BLaER1 treated with 17β-estradiol and CSF1 and Interleukin-3, amounts not matched to agents 10 nM and 100 nM (cell line): Measurements from ENCODE around the gene GIT1.

Source experiments
- H3K27ac ChIP-seq, 11 experiments: shearing (Covaris generic); formaldehyde crosslinking; 2 replicates each; pipeline ENCODE4 v1.8.1; 2022
- H3K27me3 ChIP-seq, 11 experiments: shearing (Covaris generic); formaldehyde crosslinking; 2 replicates each; pipeline ENCODE4 v1.8.1; 2022
- H3K36me3 ChIP-seq, 11 experiments: shearing (Covaris generic); formaldehyde crosslinking; 2 replicates each; pipeline ENCODE4 v1.8.1; 2022
- H3K4me1 ChIP-seq, 10 experiments: shearing (Covaris generic); formaldehyde crosslinking; 2 replicates each; pipeline ENCODE4 v1.8.1; 2022
- H3K4me2 ChIP-seq, 11 experiments: shearing (Covaris generic); formaldehyde crosslinking; 2 replicates each; pipeline ENCODE4 v1.8.1; 2022
- H3K4me3 ChIP-seq, 10 experiments: shearing (Covaris generic); formaldehyde crosslinking; 2 replicates each; pipeline ENCODE4 v1.8.1; 2022
- H3K9ac ChIP-seq, 11 experiments: shearing (Covaris generic); formaldehyde crosslinking; 2 replicates each; pipeline ENCODE4 v1.8.1; 2022
- H3K9me3 ChIP-seq, 11 experiments: shearing (Covaris generic); formaldehyde crosslinking; replicated peaks in 1 of 11; 2 replicates each; pipeline ENCODE4 v1.8.1; 2022
- H4K20me1 ChIP-seq, 11 experiments: shearing (Covaris generic); formaldehyde crosslinking; 2 replicates each; pipeline ENCODE4 v1.8.1; 2022
- Cebpa-rat ChIP-seq, 11 experiments: shearing (Covaris generic); IDR thresholded peaks; 2 replicates each; pipeline ENCODE4 v1.8.1; 2022

Gene GIT1

DNA sequence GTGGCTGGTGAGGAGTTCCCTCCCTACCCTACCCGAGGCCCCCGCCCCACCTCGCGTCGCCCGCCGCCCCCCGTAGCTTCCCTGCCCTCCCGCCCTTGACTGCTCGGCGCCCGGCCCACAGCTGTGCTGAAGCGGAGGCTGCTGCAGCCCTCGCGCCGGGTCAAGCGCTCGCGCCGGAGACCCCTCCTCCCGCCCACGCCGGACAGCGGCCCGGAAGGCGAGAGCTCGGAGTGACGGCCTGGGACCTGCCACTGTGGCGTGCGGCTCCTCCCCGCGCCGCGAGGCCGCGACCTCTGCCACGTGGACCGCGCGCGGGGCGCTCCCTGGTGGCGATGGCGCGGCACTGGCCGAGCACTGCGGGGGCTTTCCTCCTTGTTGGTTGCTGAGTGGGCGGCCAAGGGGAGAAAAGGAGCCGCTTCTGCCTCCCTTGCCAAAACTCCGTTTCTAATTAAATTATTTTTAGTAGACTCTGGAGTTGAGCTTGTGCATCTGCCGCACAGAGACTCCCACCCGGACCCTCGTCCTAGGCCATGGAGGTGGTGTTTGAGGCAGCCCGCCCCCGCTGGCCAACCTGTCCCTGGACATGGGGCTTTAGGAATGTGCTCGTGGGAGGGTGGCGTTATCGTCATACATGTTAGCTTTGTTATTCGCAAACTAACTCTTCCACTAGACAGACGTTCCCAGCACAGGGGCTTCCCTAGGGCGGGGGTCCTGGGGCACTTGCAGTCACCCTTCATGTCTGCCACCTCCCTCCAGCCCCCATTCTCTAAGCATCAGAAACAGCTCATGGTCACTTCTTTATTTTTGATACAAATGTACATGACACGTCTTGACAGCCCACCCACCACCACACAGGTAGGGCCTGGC lies 16.5 kb downstream of the GIT1 start:
- H4K20me1 ChIP-seq: peaks cover 58 to 87% (median 76%) of the 10 kb centered on the region in 11 experiments; a peak in 21 of 22 replicates
- no peaks in the 10 kb centered on the region for H3K27me3 ChIP-seq
- H3K4me1 ChIP-seq: peaks cover 47 to 79% (median 75%) of the 10 kb centered on the region in 10 experiments
- H3K4me3 ChIP-seq: peak overlapping the region in 2 of 10 experiments; percentile 9 to 26; a peak in 1 of 20 replicates
- peaks cover 49 to 71% (median 57%) of the 10 kb centered on the region in 11 experiments for H3K36me3 ChIP-seq
- no peak for TF ChIP-seq Cebpa-rat (IDR thresholded peaks at IDR 0.05)
- H3K4me2 ChIP-seq: peak overlapping the region; percentile 65 to 94 (median 81)
- peak overlapping the region in 3 of 11 experiments; percentile 10 to 52 (median 45); a peak in 5 of 22 replicates for H3K27ac ChIP-seq
- H3K9me3 ChIP-seq: no peaks in the 10 kb centered on the region
- H3K9ac ChIP-seq: peak overlapping the region in 8 of 11 experiments; percentile 12 to 66 (median 40); a peak in 10 of 22 replicates

DNA sequence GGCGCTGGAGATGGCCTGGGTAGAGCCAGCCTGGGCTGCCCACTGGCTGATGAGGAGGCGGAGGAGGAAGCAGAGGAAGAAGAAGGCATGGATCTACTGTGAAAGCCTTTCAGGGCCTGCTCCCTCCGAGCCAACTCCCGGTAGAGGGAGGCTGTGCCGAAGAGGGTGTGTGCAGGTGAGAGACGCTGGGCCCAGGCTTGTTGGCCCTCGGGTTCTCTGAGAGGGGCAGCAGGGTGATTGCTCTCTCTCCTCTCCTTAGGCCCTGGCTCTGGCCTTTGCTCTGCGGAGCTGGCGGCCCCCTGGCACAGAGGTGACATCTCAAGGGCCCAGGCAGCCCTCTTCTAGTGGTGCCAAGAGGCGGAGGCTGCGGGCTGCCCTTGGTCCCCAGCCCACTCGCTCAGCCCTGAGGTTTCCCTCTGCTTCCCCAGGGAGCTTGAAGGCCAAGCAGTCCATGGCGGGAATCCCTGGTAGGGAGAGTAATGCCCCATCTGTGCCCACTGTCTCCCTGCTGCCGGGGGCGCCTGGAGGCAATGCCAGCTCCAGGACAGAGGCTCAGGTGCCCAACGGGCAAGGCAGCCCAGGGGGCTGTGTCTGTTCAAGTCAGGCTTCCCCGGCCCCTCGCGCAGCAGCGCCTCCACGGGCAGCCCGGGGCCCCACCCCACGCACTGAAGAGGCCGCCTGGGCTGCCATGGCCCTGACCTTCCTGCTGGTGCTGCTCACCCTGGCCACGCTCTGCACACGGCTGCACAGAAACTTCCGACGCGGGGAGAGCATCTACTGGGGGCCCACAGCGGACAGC lies 17.4 kb downstream of the GIT1 start:
- Histone ChIP-seq H3K4me2 (peak overlapping the region; percentile 61 to 94 (median 81)), H3K4me3 (peak overlapping the region in 4 of 10 experiments; percentile 25 to 31 (median 26); a peak in 3 of 20 replicates), H3K9me3 (no peaks in the 10 kb centered on the region), H3K9ac (peak overlapping the region; percentile 27 to 70 (median 48); a peak in 18 of 22 replicates), H3K27ac (peak overlapping the region in 6 of 11 experiments; percentile 10 to 52 (median 41); a peak in 9 of 22 replicates), H3K27me3 (no peaks in the 10 kb centered on the region), H3K36me3 (peaks cover 41 to 63% (median 49%) of the 10 kb centered on the region in 11 experiments), H3K4me1 (peaks cover 47 to 79% (median 75%) of the 10 kb centered on the region in 10 experiments), H4K20me1 (peaks cover 58 to 78% (median 71%) of the 10 kb centered on the region in 11 experiments; a peak in 21 of 22 replicates)
- no peak for TF ChIP-seq Cebpa-rat (IDR thresholded peaks at IDR 0.05)

DNA sequence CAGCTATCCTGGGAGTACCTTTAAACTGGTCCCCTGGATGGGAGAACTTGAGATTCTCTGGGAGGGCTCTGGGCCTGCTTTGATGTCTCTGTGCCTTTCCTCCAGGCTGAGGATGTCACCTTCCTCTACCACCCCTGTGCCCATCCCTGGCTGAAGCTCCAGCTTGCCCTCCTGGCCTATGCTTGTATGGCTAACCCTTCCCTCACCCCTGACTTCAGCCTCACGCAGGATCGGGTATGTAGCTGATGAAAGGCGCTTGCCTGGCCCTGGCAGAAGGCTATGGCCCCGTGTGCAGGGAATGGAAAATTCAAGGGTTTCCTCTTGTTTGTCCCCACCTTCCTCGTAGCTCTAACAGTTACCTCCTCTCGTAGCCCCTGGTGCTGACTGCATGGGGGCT lies 18.0 kb downstream of the GIT1 start:
- TF ChIP-seq Cebpa-rat (IDR thresholded peaks at IDR 0.05): no peak
- Histone ChIP-seq H3K4me1 (peaks cover 47 to 77% (median 71%) of the 10 kb centered on the region in 10 experiments), H3K4me3 (no peak overlapping the region), H3K4me2 (peak overlapping the region; percentile 61 to 94 (median 81)), H3K9ac (peak overlapping the region in 7 of 11 experiments; percentile 42 to 70 (median 60); a peak in 11 of 22 replicates), H3K27ac (peak overlapping the region in 2 of 11 experiments; percentile 10 to 41; a peak in 1 of 22 replicates), H3K27me3 (no peaks in the 10 kb centered on the region), H3K9me3 (no peaks in the 10 kb centered on the region), H4K20me1 (peaks cover 53 to 72% (median 65%) of the 10 kb centered on the region in 11 experiments; a peak in 21 of 22 replicates), H3K36me3 (peaks cover 35 to 57% (median 43%) of the 10 kb centered on the region in 11 experiments)

DNA sequence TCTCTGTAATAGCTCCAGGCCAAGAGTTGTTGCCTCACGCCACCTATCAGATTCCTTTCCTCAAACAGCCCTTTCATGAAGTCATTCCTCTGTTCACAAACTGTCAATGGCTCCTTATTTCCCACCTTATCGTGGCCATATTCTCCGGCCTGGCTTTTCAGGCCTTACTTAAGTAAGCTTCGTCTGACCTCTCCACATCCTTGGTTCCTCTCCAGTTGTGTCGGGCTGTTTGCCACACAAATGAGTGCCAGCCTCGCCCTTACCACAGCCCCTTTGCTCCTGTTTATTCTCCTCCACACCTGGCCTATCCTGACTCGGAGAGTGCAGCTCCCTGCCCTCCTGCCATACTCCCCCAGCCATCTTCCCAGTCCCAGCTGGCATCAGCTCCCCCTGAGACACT lies 18.9 kb downstream of the GIT1 start:
- Histone ChIP-seq H3K27me3 (no peaks in the 10 kb centered on the region), H3K4me3 (no peak overlapping the region), H3K9ac (peak overlapping the region in 1 of 11 experiments; percentile 66; a peak in 1 of 22 replicates), H3K36me3 (peaks cover 25 to 47% (median 33%) of the 10 kb centered on the region in 11 experiments), H3K27ac (no peak overlapping the region), H3K4me1 (peaks cover 50 to 75% (median 66%) of the 10 kb centered on the region in 10 experiments), H3K4me2 (peak overlapping the region in 8 of 11 experiments; percentile 17 to 94 (median 75); a peak in 10 of 22 replicates), H3K9me3 (no peaks in the 10 kb centered on the region), H4K20me1 (peaks cover 43 to 72% (median 58%) of the 10 kb centered on the region in 11 experiments; a peak in 21 of 22 replicates)
- no peak for TF ChIP-seq Cebpa-rat (IDR thresholded peaks at IDR 0.05)

DNA sequence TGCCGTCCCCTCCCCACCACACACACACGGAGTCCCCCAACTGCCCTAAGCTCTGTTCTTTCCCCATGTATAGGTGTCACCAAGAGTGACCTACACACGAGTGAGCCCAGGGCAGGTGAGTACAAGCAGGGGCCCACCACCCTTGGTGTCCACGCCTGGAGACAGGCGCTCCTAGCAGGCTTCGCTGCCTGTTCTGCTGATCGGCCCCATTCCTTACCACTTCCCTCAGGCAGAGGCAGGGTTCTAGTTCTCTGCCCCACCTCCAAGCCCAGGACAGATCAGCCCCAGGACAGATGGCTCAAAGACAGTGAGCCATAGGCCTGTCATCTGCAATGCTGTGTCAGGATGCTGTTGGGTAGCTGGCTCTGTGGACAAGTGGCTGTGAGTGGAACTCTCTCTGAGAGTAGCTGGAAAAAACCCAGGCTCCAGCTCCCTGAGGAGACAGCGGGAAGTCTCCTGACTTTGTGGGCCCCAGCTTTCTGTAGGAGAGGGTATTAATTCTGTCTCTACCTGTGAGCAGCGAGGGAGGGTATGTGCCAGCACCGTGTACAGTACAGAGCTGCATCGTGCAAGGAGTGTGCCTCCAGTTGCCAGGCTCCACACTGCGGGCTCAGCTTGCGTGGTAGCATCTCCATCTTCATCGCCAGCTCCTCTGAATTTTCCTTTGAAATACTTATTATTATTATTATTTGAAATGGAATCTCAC lies 20.1 kb downstream of the GIT1 start:
- TF ChIP-seq Cebpa-rat (IDR thresholded peaks at IDR 0.05): no peak
- no peaks in the 10 kb centered on the region for H3K27me3 ChIP-seq

DNA sequence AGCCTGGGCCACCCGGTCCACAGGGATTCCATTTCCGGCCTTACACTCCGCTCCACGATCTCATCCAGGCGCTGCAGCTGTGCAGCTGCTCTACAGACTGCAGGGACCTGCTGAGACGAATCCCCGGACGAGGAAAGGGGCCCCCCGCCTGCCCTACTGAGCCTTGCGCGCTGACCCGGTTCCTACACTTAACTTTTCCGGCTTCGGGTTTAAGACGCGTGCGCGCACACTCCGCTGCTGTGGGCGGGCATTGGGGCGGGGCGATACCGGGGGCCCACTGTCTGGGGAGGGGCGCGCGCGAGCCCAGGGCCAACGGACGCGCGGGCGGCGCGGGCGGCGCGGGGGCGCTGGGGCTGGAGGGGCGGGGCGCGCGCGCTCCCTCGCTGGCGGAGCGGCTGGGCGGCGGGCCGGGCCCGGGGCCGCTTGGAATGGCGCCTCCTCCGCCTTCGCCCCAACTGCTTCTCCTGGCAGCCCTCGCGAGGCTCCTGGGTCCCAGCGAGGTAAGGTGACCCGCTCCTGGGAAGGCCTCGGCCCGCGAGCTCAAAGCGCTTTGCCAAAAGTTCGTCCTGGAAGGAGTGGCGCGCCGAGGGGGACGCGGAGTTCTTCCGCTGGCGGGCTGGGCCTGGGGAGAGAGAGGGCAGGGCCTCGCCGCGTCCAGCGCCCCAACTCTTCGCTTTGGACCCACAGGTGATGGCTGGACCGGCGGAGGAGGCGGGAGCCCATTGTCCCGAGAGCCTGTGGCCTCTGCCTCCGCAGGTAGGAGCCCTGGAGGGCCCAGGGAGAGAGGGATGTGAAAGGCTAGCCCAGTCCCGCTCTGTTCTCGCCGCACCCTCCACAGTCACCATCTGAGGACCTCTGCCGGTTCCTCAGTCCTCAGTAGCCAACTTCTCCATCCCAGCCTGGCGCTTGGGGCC lies 20.9 kb downstream of the GIT1 start, which contains the start of gene TP53I13:
TSS of gene TP53I13 (plus strand) at position 371 of the 914 bp plus-strand sequence. CDS start at position 429, 58 bp downstream.
- Histone ChIP-seq H4K20me1 (peaks cover 28 to 71% (median 42%) of the 10 kb centered on the region in 11 experiments; a peak in 21 of 22 replicates), H3K4me3 (peak within 1 kb of the TSS; percentile 74 to 89 (median 78)), H3K9me3 (no peaks in the 10 kb centered on the region), H3K4me1 (peaks cover 63 to 75% (median 67%) of the 10 kb centered on the region in 10 experiments), H3K4me2 (peak within 1 kb of the TSS; percentile 94 to 100 (median 97)), H3K27ac (peak within 1 kb of the TSS; percentile 68 to 89 (median 86)), H3K36me3 (peaks cover 6 to 28% (median 14%) of the 10 kb centered on the region in 11 experiments; a peak in 21 of 22 replicates), H3K27me3 (no peaks in the 10 kb centered on the region), H3K9ac (peak within 1 kb of the TSS; percentile 79 to 94 (median 85))
- TF ChIP-seq Cebpa-rat (IDR thresholded peaks at IDR 0.05): no peak

More for the DNA sequence above, 20.1 kb downstream of the GIT1 start:
- Histone ChIP-seq H3K9ac (peak overlapping the region; percentile 79 to 94 (median 83)), H3K27ac (peak overlapping the region in 10 of 11 experiments; percentile 68 to 89 (median 86); a peak in 20 of 22 replicates), H3K4me2 (peak overlapping the region; percentile 94 to 100 (median 96)), H4K20me1 (peaks cover 36 to 72% (median 48%) of the 10 kb centered on the region in 11 experiments; a peak in 21 of 22 replicates), H3K4me1 (peaks cover 62 to 75% (median 67%) of the 10 kb centered on the region in 10 experiments), H3K4me3 (peak overlapping the region; percentile 74 to 89 (median 78)), H3K9me3 (no peaks in the 10 kb centered on the region), H3K36me3 (peaks cover 14 to 36% (median 22%) of the 10 kb centered on the region in 11 experiments)
